Measurements from ENCODE around the gene CELSR1.

CELSR1 gene

GRCh38 chr22:46366801-46367706 lies 170.4 kb downstream of the CELSR1 start:
- in situ Hi-C loops (cut with MboI; ENCODE audit: low sequenced_read_pairs, unreplicated experiment): no loop called here
- DNase-seq (ENCODE audit: low spot score): peak; percentile 63
- TF ChIP-seq CTCF (IDR thresholded peaks at IDR 0.05; ENCODE audit: borderline replicate concordance, control extremely low read depth, extremely low read depth, insufficient read depth, missing control alignments): no peak

GRCh38 chr22:46366327-46366731 lies 171.1 kb downstream of the CELSR1 start:
- in situ Hi-C loops (cut with MboI; ENCODE audit: low sequenced_read_pairs, unreplicated experiment): no loop called here
- DNase-seq (ENCODE audit: low spot score): no peak
- TF ChIP-seq CTCF (IDR thresholded peaks at IDR 0.05; ENCODE audit: borderline replicate concordance, control extremely low read depth, extremely low read depth, insufficient read depth, missing control alignments): no peak

GRCh38 chr22:46365166-46365624 lies 172.2 kb downstream of the CELSR1 start:
- in situ Hi-C loops (cut with MboI; ENCODE audit: low sequenced_read_pairs, unreplicated experiment): no loop called here
- DNase-seq (ENCODE audit: low spot score): no peak
- TF ChIP-seq CTCF (IDR thresholded peaks at IDR 0.05; ENCODE audit: borderline replicate concordance, control extremely low read depth, extremely low read depth, insufficient read depth, missing control alignments): no peak

- TF ChIP-seq CTCF (IDR thresholded peaks at IDR 0.05; ENCODE audit: borderline replicate concordance, control extremely low read depth, extremely low read depth, insufficient read depth, missing control alignments): no peak
- in situ Hi-C loops (cut with MboI; ENCODE audit: low sequenced_read_pairs, unreplicated experiment): no loop called here
- DNase-seq (ENCODE audit: low spot score): no peak
These were observed 172.9 kb downstream of the CELSR1 start for GRCh38 chr22:46364341-46365165.

GRCh38 chr22:46363611-46364321 lies 173.7 kb downstream of the CELSR1 start:
- in situ Hi-C loops (cut with MboI; ENCODE audit: low sequenced_read_pairs, unreplicated experiment): no loop called here
- TF ChIP-seq CTCF (IDR thresholded peaks at IDR 0.05; ENCODE audit: borderline replicate concordance, control extremely low read depth, extremely low read depth, insufficient read depth, missing control alignments): no peak
- DNase-seq (ENCODE audit: low spot score): no peak

GRCh38 chr22:46362934-46363515 lies 174.4 kb downstream of the CELSR1 start:
- in situ Hi-C loops (cut with MboI; ENCODE audit: low sequenced_read_pairs, unreplicated experiment): no loop called here
- DNase-seq (ENCODE audit: low spot score): no peak
- TF ChIP-seq CTCF (IDR thresholded peaks at IDR 0.05; ENCODE audit: borderline replicate concordance, control extremely low read depth, extremely low read depth, insufficient read depth, missing control alignments): no peak
